ENCODE results near the gene EXTL2.
"Not testable (repeated sequence)": the region's sequence is repeated elsewhere in the genome, so short reads cannot be mapped to it uniquely, and the experiment has no call there.

EXTL2 gene, protein sequence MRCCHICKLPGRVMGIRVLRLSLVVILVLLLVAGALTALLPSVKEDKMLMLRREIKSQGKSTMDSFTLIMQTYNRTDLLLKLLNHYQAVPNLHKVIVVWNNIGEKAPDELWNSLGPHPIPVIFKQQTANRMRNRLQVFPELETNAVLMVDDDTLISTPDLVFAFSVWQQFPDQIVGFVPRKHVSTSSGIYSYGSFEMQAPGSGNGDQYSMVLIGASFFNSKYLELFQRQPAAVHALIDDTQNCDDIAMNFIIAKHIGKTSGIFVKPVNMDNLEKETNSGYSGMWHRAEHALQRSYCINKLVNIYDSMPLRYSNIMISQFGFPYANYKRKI

DNA sequence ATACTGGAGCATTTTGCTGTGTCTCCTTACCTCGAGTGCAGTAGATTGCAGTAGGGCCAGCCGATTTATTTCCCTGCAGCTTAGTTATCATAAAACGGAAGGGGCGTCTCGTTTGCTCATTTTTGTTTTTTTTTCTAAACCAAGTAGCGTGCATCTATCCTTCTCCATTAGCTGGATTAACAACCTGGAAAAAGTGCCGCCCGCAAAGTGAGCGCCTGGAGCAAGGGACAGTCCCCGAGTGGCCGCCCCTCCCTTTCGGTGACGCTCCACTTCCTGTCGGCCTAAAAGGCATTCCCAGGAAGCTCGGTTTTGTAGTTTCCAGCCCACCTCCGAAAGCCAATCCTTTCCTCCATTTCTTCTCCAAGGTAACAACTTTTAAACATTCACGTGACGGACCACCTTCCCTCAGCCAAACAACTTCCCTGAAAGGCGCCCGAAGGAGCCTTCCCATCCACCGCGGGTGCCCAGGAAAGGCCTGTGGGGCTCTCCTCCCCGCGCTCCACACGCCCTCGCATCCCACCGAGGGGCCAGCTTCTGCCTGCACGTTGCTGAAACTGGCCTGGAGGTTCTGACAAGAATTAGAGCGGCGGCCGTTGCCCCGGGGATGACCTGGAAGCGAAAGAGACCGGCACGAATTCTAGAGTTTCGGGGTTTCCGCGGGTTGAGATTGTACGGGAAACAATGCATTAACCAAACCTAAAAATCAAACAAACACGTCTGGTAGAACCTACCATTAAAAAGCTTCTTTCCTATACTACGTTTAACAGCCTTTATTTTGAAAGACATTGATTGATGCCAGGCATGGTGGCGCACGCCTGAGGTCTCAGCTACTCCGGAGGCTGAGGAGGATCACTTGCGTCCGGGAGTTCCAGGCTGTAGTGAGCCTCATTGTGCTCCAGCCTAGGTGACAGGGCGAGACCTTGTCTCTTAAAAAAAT is at the start of gene EXTL2:
EXTL2 (minus strand) TSS at position 240 of the 937 bp plus-strand sequence. CDS start 6,085 bp downstream, outside the sequence.
- peak; percentile 84 for DNase-seq

DNA sequence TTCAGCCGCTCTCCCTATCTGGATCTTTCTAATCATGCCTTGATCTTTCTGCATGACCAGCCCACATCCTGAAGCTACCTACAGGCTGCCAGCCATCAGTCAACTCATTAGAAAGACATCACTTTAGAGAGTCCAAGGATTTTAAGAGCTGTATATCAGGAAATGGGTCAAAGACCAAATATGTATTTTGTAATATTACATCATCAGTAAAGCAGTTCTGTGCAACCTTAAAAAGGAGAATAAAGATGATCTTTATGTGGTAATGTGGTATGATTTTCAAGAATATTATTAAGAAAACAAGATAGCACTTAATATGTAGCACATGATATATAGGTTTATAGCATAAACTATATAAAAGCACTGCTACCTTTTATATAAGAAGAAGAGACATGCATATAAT is 48.9 kb upstream of the EXTL2 start:
- peak; percentile 17 for DNase-seq

DNA sequence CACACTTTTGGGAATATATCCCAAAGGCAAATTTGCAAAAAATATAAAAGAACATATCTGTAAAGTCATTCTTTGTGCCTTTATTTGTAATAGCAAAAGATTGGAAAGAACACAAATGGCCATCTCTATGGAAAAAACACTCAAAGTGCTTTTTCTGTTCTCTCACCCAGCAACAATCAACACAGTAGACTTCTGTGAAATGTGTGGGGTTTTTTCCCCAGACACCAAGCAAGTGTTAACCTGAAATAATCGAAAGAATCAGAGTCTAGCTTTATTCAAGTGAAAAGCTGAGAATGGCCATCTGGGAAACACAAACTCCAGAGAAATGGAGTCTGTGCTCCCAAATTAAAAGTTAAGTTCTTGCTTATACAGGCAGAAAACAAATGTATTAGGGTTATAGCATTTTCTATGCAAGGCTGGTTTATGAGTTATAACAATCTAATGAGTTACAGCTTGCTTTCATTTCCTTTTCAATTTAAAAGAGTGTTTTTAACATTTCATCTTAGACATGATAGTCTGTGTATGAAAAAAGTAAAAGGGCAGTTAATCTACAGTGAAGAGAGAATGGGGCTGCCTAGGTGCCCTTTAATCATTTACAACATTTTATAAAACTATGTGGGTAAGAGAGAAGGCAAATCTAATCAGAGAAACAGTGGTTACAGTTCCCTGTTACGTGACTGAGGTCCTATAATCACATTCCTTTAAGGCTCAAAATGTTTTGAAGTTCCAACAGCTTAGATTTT is 47.8 kb upstream of the EXTL2 start:
- no peak for DNase-seq

DNA sequence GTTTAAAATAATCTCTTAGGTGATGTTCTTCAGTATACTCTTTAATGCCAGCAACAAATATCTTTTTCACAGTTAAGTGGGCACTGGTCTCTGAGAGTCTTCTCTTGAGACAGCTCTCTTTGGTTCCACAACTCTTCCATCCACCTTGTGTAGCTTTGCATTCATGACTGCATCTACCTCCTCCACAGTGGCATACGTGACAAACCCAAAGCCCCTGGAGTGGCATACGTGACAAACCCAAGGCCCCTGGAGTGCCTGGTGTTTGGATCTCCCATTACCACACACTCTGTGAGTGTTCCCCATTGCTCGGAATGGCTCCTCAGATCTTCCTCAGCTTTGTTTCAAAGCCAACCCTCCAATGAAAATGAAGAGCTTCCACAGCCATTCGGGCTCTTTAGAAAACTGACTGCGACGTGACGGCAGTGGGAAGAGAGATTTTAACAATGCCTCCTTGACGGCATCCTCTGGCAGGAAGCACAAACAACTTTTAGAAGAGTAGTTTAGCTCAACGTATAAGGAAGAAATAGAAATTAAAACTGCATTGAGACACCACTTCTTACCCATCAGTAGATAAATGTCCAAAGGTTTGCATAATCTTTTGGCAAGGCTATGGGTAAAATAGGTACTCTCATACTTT is 47.1 kb upstream of the EXTL2 start:
- DNase-seq = no peak

DNA sequence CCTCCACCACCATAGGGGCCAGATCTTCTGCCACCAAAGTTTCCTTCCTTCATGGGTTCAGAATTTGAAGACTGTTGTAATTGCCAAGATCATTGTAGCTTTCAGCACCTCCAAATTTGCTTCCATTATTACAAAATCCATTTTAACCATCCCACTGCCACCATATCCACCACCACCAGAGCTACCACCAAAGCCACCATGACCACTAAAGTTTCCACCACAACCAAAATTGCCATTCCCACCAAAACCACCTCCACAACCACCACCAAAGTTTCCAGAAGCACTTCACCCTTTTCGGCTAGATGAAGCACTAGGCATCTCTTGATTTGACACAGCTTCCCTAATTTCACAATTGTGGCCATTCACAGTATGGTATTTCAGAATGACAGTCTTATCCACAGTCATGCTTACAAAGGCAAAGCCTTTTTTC is 46.5 kb upstream of the EXTL2 start:
- no peak for DNase-seq

DNA sequence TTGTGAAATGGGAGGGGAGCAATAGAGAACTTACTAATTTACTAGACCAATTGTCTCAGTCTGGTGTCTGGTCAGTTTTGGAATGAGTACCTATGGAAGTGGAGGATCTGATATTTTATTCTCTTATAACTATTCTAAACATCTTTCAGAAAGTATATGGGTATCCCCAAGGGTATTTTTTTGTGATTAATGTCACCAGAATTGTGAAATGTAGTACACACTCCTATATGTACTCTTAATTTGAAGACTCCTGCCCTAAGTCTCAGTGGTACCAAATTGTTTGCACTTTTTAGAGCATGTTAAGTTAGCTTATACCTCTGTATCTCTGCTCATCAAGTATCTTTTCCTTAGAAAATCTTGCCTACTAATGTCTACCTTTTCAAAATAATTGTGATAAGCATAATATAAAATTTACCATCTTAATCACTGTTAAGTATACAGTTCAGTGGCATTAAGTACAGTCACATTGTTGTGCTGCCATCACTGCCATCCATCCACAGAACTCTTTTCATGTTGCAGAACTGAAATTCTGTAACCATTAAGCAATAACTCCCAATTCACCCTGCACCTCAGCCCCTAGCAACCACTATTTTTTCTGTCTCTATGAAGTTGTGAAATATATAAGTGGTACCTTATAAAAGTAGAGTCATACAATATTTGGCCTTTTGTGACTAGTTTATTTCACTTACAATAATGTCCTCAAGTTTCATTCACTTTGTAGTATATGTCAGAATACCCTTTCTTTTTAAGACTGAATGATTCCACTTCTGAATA is 41.7 kb upstream of the EXTL2 start:
- DNase-seq = no peak

DNA sequence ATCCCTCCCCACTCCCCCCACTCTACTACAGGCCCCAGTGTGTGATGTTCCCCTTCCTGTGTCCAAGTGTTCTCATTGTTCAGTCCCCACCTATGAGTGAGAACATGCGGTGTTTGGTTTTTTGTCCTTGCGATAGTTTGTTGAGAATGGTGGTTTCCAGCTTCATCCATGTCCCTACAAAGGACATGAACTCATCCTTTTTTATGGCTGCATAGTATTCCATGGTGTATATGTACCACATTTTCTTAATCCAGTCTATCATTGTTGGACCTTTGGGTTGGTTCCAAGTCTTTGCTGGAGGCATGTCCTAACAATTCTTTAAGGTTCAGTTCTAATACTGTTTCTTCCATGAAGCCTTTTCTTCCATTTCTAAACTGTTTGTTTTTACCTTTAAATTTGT is 38.9 kb upstream of the EXTL2 start:
- DNase-seq = not testable (repeated sequence)

DNA sequence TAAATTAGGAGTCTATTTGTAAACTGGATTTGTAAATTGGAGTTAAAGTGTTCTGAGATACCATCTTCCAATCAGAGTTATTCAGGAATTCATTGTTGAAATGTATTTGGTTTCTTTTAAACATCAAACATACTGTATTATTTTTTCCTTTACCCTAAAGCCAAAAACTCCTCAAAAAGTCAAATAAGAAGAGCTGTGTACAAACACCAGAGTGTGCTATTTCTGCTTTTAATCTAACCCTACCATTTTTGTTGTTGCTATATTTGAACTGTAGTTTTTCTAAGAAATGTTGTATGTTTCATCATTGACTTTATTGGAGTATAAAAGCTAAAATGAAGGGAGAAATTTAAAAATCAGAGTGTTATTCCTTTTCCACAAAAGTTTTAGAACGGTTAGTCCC is 37.1 kb upstream of the EXTL2 start:
- DNase-seq = no peak

DNA sequence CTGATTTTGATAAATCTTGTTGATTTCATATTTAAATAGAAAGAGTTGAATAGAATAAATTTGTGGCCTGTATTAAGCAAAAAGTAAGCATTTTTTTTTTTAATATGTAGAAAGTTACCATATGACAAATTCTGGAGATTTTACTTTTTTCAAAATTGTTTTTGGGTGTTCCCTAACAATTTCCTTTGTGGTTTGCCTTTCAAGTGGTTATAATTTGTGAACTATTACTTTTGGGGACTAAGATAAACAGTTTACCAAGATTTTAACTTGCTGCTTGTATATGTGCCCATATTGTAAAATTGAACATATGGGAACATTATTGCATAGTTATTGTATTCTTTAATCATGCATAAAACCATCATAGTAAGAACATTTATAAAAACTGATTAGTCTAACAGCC is 35.9 kb upstream of the EXTL2 start:
- no peak for DNase-seq

DNA sequence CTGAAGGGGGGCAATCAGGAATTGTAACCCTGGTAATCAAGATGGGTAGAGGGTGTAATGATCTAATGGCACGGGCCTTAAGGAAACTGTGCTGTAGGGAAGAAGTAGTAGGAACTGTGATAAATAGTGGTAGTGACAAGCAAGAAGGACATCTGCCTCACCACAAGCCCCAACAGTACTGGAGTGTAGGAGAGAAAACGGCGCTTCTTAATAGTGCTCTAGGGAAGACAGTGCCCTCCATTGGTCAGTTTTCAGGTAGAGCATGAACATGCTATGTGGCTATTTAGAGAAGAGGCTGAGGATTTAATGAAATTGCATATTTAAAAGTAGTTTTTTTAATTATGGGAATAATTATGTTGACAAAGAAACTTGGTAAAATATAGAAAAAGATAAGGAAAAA is 33.5 kb upstream of the EXTL2 start:
- DNase-seq = no peak

DNA sequence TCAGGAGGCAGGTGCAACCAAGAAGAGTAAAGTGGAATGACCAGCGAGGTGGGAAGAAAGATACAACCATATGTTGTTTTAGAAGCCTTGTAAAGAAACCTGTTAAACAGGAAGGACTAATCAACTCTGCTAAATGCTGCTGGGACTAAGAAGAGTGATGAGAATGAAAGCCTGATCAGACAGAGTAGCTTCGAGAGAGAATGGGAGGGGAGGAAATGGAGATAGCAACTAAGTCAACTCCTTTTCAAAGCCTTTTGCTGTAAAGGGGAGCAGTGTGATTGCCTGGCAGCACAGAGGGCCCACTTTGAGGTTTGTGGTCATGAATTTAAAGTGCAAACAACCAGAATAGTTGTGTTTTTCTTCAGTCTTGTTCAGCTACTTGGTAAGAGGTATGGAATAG is 32.6 kb upstream of the EXTL2 start:
- no peak for DNase-seq

DNA sequence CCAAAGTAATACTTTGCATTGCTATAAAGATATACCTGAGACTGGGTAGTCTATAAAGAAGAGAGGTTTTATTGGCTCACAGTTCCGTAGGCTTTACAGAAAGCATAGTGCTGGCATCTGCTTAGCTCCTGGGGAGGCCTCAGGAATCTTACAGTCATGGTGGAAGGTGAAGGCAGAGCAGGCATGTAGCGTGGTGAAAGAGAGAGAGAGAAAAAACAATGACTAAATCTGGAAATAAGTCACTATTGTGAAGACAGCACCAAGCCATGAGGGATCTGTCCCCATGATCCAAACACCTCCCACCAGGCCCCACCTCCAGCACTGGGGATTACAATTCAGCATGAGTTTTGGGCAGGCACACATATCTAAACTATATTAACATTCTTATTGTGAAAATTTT is 31.6 kb upstream of the EXTL2 start:
- DNase-seq = no peak

DNA sequence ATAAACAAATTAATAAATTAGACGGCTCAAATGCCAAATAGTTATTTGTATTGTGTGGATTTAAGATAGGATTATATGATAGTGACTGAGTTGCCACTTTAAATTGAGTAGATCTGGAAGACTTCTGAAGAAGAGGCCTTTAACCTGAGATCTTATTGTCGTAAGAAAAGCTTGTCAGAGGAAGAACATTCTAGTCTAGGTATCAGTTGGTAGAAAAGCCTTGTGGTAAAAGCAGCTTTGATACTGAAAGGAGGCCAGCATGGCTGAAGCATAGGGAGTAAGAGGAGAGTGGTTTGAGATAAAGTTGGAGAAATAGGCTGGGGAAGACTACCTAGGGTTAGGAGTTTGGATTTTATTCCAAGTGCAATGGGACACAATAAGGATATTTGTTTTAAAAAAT is 30.3 kb upstream of the EXTL2 start:
- DNase-seq = no peak

DNA sequence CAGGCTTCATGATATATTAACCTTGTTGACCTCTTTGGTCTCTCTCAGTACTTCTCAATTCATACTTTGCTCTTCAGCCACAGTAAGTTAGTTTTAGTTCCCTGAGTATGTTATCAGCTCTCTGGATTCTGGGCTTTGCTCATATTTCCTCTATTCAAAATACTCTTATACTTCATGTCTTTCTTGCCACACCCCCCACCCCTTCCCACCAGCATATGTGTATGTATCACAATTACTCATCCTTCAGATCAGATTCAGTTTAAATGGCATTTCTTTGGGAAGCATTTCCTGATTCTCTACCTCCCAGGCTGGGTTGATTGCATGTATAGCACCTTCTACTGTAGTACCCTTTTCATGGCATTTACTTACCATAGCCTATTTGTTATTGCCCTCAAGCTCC is 29.6 kb upstream of the EXTL2 start:
- DNase-seq = peak; percentile 71

DNA sequence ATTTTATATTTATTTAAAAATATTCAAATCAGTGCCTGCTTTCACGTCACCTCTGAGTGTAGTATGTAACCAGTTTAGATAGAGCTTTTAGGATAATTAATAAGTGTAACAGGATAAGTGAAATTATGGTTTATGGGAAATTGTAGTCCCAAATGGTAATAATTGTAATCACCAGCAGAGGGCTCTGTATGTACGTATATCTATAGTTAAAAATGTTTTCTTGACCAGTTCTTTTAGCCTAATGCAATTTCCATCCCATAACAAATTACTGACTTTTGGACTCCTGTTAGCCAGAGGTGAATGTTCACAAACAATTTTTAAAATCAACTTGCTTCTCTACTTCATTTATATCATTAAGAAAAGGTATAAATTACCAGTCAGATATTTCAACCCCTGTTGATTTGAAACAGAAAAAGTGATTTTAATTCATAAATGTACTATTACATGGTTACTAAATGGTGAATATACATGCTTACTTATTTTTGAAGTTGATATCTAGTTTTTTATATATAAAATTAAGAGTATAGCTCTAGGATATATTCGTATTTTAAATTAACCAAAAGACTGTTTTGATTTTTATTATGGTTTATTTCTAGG is 26.6 kb upstream of the EXTL2 start:
- peak; percentile 57 for DNase-seq

DNA sequence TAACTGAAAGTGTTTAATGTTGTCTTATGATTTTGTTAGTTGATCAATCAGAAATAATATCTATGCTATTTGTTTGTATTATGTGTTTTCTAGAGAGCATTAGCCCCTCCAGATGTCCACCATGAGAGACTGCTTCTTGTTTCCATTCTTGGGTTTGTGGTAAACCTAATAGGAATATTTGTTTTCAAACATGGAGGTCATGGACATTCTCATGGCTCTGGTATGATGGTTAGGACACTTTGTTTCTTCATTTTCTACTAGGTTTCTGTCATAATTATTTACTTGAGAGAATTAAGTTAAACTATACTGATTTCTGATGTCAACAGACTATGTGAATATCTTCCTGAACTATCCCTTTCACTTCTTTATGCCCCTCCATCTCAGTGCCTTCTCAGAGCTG is 17.4 kb upstream of the EXTL2 start:
- no peak for DNase-seq

DNA sequence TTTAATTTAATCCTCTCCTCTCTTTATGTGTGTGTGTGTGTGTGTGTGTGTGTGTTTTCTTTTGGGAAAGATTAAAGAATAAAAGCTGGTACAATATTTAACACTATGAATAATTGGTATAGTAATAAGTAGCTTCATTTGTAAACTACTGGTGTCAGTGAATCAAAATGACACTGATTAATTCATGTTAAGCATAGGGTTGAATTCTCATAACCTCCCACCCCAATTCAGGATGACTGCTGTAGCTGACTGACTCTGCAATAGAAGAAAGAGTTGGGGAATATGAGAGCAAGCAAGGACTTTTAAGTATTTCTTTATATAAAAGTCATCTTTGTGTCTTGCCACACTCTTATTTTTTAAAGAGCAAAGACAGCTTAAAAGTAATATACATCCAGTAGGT is 14.4 kb upstream of the EXTL2 start:
- no peak for DNase-seq

DNA sequence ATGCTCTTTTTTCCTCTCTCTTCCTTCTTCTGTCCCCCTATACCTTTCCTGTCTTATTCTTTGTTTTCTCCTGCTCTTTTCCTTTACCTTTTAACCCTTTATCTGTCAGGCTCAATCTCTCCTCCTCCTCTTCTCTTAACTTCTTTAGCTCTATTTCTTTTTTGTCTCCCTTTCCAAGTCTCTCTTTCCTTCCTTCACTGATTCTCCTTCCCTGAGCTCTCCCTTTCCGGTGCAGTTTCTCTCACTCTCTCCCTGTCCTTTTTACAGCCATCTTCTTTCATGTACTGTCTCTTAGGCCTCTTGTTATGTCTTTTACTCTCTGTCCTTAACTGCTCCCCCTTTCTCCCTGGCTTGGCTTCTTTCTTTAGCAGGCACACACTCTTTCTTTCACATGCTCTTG is 13.2 kb upstream of the EXTL2 start:
- no peak for DNase-seq

DNA sequence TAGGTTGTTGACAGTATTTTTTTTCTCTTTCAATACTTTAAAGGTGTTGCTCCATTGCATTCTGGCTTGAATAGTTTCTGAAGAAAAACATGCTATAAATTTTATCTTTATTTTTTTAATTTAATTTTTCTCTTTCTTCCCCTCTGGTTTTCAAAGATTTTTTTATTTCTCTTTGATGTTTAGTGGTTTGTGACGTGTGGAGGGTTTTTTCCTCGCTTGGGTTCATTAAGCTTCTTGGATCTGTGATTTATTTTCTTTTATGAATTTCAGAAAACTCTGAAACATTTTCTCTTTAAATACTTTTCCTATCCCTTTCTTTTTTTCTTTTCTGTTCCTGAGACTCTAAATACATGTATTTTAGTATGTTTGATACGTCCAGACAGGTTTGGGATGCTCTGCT is 10.5 kb upstream of the EXTL2 start:
- no peak for DNase-seq

DNA sequence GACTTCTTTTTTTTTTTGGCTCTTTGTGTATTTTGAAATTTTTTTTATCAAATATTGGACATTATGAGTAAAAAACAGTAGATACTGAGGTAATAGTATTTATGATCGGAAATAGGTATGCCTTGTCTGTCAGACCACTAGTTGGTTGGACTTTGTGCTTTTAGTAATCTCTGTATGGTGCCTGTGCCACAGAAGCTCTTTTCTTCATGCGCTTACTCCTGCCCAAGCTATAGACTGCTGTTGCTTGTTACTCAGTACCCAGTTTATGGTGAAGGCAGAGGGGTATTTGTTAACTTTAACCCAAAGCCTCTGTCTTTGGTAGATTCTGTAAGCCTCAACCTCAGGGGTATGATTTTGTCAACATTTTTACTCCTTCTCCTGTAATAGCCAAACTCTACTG is 9.9 kb upstream of the EXTL2 start:
- DNase-seq = no peak

DNA sequence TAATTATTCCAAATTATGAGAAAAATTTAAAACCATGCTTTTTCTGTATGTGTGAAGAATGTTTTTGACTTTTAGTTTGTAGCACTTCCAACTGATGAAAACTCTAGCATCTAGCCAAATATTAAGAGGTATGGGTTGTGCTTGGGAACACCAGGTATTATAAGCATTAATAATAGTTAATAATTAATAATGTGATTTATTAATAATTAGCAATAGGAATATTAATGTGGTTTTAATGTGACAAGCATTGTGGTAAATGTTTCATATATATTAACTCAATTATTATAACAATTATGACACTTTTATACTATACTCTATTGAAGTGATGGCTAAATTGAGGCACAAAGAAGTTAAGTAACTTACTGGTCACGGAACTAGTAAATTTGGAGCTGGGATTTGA is 9.1 kb upstream of the EXTL2 start:
- no peak for DNase-seq

DNA sequence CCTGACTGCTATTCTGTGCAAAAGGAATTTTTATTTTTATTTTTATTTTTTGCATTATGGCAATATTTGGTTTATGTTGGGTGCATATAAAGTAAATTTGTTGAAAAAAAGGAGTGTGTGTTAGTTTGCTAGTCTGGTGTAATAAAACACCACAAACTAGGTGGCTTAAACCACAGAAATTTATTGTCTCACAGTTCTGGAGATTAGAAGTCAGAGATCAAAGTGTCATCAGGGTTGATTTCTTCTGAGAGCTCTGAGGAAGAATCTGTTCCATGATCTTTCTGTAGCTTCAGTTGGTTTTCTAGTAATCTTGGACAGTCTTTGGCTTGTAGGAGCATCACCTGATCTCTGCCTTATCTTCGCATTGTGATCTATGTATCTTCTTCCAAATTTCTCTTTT is 7.7 kb upstream of the EXTL2 start:
- DNase-seq = no peak
